HG03039 (cell line): Measurements from ENCODE around the gene COL20A1.

ENCODE experiments used
- ATAC-seq: cut with Tn5 transposase; IDR thresholded peaks from one replicate; pipeline ENCODE4 v1.9.1; 2021; ENCODE audit warnings: mild to moderate bottlenecking, moderate library complexity; ENCODE audit not compliant: unreplicated experiment

Gene COL20A1

DNA sequence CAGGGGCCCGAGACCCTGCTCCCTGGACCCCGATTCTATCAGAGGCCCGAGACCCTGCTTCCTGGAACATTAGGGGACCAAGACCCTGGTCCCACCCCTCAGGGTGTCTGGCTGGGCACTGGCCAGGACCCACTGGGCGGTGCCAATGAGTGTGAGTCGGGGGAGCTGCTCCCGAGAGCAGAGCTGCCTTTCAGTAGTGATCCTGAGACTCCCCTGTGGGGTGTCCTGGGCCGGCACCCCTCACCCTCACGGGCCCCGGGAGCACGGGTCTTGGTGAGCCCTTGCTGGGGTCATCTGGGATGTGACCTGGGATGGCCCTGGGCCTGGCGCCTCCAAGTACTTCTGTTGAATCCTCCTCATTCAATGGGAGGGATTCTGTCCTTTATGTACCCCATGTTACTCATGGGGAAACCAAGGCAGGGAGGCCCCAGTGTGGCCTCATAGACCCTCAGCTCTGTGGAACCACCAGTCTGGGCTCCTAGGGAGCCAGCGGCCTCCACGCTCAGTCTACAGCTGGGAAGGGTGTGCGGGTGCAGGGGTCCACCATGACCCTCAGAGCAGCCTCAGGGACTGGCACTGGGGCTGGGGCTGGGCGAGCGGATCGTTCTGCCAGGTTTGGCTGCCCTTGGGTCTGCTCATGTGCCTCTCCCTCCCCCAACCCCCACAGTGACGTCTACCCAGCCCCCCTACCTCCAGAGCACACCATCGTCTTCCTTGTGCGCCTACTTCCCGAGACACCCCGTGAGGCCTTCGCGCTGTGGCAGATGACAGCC is 25.6 kb downstream of the COL20A1 start:
- no peak for ATAC-seq

DNA sequence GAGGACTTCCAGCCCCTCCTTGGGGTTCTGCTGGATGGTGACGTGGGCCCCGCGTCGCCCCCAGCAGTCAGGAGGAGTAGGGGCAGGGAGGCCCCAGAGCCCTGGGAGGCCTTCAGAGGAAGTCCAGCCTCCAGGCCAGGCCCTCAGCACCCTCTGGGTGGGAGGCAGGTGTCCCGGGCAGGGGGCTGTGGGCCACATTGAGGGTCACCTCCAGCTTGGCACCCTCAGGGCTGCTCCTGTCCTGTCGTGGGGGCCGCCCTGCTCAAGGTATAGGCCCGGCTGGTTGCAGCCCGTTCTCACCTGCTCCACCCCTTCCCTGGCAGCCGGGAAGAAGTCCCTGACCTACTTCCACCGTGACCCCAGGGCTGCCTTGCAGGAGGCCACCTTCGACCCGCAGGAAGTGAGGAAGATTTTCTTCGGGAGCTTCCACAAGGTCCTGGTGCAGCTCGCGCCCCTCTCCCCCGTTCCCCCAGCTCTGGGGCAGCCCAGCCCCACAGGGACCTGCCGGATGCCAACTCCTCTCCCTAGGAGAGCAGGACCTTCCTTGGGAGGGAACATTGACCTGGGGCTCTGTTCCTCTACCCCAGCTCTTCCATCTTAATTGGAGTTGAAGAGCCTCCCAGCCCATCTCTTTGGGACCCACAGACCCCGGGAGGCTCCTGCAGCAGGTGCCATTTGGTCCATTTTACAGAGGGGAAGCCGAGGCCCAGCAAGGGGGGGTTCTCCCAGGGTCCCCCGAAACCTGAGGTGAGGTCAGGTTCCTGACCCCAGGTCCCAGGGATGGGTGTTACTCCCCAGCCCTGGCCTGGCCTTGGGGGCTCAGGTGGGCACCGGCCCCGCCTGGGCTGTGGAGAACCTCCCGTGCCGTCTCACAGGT is 26.4 kb downstream of the COL20A1 start:
- no peak for ATAC-seq

DNA sequence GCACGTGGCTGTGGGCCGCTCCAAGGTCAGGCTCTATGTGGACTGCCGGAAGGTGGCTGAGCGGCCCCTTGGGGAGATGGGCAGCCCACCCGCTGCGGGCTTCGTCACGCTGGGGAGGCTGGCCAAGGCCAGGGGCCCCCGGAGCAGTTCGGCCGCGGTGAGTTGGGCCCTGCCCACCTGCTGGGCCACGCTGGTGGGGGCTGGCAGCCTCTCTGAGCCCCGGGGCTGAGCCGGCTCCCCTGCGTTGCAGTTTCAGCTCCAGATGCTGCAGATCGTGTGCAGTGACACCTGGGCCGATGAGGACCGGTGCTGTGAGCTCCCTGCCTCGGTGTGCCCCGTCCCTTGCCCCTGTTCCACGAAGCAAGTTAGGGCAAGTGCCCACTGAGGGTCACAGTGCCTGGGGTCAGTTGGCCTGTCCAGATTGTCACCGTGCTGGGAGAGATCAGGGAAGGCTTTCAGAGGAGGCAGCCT is 27.1 kb downstream of the COL20A1 start:
- no peak for ATAC-seq

DNA sequence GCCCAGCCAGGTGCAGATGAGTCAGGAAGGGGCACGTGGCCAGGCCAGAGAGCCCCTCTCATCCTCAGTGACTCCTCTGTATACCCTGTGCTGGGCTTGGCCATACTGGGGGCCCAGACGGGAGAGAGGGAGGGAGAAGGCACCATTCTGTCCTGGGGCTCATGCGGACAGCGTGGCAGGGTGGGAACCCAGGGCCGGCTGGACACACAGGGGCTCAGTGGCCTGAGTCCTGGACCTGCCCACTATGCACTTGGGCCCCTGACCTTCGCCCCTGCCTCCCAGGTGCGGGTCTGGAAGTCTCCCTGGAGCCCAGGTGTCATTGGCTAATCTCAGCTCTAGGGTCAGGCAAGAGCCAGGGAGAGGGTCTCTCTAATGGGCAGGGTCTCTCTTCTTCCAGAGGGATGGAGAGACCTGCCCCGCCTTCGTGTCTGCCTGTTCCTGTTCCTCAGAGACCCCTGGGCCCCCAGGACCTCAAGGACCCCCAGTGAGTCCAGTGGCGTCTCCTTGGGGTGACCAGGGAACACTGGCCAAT is 27.7 kb downstream of the COL20A1 start:
- no peak for ATAC-seq

DNA sequence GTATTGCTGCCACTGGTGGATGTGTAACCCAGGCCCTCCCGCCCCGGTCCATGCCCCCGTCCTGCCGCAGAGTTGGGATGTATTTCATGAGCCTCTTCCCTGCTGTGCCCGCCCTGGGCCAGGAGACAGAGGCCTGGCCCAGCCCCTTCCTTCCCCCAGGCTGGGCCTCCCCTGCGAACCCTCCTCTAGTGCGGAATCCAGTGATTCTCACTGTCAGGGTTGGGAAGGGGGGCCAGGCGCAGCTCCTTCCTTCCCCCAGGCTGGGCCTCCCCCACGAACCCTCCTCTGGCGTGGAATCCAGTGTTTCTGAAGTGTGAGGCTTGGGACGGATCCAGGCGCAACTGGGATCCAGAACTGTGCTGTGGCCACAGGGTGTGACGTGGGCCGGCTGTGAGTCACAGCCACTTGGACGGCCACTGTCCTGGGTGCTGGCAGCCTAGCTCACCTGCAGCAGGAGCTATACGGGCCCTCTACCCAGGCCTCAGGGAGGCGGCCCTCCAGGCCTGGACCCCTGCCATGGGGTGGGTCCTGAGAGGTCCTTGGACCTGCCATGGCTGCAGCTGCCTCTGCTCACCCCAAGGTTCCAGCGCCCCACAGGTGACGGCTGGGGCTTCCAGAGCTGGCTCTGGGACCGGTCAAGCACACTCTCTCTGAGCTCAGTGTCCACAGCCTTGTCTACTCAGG is 28.3 kb downstream of the COL20A1 start:
- no peak for ATAC-seq

DNA sequence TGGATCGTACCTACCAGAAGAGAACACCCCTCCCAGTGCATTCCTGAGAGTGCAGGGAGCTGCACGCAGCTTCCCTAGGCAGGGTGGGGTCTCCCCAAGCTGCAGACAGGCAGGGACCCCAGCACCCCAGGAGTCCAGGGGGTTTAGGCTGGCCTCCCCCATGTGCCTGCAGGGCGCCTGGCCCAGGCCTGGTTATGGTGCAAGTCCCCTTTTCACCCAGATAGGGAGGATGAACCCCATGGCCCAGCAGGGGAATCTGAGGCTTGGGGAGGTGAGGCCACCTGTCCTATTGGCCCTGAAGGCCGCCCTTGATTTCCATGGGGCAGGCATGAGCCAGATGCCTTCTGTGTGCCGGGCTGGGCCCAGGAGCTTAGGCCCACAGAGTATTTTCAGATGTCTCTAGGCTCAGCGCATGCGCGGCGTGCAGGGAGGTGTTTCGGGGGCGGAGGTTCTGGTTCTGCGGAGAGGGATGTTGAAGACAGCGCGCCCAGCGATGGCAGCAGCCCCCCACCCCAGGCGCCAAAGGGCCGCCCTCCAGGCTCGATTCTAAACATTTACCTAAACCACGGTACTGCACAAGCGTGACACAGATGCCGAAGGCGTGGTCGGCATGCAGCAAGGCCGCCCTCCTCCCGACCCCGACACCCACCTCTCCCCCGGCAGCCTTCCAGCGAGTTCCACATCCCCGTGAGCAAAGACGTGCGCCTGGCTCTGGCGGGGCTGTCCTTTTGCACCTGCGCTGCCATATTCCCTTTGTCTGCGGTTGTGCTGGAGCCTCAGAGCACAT is 29.4 kb downstream of the COL20A1 start:
- no peak for ATAC-seq

DNA sequence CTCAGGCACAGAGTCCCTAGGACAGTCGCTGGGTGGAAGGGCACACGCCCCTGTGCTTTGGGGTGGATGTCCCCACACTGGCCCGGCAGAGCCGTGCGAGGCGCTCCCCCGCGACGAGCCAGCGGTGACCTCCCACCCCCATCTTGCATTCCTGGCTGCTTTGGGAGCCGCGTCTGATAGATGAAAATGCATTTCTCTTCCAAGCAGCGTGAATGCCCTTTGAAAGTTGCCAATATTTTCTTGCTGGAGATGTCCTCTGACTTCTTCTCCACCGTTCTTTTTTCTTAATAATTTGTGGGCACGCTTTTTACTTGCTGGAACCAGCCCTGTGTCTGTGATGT is 29.9 kb downstream of the COL20A1 start:
- no peak for ATAC-seq

DNA sequence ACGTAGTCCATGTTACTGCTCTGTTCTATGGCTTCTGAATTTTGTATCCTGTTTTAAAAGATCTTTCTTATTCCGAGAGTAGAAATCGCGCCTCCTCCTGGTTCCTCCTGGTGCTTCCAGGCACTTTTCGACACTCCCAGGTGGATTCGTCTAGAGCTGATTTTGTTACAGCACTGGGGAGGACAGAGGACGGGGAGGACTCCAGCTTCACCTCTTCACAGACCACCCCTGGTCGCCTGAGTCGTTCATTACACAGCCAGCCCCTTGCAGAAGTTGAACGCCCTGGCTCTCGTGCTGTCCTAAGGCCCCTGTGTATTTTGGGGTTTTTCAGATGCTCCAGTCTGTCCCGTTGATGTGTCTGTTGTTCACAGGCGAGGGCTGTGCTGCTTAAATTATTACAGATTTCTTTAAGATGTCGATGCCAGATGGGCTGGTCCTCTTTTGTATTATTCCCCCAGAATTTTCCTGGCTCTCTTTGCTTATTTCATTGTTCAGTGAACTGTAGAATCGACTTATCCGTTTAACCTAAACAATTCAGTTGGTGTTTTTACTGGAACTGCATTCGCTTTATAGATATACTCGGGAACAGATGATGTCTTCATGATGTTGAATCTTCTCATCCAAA is 30.5 kb downstream of the COL20A1 start:
- no peak for ATAC-seq

DNA sequence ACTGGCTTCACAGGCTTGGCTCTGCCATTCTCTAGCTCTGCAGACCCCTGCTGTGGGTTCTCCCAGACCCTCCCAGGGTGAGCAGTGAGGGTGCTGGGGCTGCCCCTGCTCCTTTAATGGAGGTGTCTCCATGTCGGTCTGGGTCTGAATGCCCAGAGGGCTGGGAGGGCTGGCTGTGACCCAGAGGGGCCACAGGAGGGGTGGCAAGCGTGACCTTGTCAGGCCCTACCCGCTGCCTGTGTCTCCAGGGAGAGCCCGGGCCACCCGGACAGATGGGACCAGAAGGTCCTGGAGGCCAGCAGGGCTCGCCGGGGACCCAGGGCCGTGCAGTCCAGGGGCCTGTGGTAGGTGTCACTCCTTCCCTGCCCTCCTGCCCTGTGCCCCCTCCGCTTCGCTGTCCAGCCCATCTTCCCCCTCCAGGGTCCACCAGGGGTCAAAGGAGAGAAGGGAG is 32.1 kb downstream of the COL20A1 start:
- ATAC-seq = no peak

DNA sequence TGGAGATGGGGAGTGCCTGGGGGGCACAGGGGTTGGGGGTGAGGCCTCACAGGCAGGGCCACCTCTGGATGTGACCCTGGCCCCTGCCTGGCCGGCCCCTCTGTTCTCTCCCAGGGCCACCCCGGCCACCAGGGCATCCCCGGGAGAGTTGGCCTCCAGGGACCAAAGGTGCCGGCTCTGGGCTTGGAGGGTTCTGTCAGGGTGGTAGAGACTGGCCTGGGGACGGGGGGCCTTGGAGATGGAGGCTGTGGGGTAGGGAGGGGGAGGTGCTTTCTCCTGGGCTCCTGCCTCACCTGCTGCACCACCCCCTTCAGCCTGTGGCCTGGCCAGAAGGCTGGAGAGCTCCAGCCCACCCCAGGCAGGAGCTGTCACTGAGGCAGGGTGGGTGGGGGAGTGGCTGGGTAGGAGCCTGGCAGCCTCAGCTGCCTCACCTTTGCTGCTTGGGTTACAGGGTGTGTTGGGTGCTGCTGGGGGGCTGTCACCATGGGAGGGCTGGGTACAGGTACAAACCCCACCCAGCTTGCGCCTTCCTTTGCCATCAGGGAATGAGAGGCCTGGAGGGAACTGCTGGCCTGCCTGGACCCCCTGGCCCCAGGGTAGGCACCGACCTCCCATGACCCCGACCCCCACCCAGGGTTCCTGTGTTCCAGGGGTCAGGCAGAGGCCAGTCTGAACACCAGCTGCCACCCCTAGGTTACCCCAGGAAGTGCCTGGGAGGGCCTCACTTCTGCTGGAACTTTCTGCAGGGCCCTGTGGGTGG is 32.7 kb downstream of the COL20A1 start:
- no peak for ATAC-seq

DNA sequence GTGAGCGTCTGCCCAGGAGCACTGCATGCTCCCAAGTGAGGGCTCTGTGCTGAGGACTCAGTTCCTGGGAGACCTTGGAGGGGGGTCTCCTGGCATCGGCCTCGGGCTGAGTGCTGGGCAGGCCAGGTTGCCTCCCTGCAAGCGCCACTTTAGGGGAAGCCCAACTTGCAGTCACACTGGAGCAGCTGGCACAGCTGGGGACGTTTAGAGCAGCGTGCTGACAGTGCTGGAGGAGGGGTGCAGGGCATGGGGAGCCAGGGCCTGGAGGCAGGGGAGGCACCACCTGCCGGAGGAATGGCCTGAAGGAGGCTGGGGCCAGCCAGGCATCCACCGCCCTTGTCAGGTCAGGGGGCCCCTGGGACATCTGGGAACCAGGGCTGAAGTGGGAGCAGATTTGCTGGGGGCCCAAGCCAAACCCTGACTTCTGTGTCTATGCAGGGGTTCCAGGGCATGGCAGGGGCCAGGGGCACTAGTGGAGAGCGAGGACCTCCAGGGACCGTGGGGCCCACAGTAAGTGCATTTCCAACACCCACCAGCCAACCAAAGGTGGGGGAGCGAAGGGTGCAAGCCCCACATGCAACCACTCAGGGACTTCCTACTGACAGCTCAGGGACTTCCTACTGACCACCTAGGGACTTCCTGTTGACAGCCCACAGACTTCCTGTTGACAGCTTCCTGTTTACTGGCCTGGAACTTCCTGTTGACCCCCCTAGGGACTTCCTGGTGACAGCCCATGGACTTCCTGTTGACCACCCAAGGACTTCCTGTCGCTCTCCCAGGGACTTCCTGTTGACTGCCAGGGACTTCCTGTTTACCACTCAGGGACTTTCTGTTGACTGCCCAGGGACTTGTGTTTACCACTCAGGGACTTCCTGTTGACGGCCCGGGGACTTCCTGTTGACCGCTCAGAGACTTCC is 33.6 kb downstream of the COL20A1 start:
- no peak for ATAC-seq

DNA sequence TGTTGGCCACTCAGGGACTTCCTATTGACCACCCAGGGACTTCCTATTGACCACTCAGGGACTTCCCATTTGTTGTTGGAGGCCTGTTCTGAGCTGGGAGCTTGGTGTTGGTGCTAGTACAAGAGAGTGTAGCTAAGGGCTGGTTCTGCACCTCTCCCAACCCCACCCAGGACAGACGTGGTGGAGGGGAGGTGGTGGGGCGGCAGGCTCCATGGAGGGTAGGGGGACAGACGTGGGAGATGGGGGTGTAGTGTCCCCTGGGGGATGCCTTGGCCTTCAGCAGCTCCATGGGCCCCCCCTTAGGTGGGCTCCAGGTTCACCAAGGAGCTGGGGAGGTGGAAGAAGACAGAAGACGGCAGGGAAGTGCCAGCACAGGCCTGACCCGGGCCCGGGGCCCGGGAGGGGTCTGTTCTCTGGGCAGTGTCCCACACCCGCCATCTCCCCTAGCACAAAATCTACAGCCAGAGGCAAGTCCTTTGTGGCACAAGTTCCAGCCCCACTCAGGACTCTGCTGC is 34.3 kb downstream of the COL20A1 start:
- ATAC-seq = no peak

DNA sequence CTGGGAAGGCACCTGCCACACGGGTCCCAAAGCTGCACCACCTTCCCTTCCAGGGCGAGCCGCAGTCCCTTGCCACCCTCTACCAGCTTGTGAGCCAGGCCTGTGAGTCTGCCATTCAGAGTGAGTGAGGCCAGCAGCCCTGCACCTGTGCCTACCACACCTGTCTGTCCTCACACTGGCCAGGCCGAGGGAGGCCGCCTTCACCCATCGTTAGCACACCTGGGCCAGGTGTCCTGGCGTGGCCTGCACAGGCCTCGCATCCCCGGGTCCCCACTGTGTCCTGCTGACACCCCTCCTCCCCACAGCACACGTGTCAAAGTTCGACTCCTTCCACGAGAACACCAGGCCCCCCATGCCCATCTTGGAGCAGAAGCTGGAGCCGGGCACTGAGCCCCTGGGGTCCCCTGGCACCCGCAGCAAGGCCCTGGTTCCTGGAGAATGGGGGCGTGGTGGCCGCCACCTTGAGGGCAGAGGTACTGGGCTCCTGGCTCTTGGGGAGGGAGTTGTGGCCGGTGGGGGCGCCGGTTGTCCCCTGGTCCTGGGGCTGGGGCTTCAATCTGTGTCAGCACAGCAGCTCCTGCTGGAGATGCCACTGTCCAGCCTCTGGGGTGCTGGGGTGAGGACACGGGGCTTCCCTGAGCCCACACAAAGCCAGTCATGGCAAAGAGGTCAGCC is 35.2 kb downstream of the COL20A1 start:
- ATAC-seq = no peak

DNA sequence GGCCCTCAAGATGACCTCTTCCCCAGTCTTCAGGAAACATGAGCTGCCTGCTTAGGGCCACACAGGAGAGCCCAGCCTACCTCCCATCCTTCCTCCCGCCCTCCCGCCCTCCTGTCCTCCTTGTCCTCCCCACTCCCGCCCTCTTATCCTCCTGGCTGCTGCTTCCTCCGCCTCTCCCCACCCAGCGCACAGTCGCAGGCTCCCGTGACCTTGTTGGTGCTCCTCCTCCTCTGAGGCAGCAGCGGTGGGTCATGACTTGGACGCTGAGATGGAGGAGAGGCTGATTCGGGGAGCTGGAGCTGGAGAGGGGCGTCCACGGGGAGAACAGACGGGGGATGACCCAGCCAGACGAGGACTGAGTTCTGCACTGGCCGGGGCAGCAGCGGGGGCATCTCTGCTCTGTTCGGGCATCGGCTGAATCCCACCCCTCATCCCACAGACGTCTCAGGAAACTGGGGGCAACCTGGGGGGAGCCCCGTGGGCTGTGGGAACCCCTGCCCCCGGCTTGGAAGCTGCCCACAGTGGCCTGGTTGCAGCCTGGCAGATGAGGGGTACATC is 35.8 kb downstream of the COL20A1 start:
- no peak for ATAC-seq

DNA sequence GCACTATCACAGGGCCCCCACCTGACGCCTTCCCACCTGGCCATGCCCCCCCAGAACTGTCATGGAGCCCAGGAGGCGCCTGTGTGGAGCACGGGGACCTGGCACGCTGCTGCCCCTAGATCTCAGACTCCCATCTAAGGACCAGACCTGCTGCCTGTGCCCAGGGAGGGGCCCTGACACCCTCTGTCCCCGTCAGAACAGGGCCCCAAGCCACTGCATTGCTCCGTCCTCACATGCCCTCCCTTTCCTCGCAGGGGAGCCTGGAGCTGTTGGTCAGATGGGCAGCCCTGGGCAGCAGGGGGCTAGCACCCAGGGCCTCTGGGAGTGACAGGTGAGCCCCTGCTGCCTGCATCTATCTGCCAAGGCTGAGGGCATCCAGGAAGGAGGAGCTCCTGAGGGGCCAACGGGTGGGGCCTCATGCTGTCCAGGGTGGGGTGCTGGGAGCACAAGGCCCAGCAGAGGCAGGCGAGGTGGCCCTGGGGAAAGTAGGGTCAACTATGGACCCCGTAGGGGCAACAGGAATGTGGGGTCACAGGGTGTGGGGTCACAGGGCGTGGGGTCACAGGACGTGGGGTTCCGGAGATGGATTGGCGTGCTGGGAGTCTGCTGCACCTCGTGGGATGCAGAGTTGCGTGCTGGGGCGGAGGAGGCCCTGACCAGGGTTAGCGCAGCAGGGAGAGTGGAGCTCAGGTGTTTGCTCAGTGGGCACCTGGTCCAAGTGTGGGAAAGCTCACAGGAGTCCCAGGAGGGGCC is 36.5 kb downstream of the COL20A1 start:
- ATAC-seq = no peak

DNA sequence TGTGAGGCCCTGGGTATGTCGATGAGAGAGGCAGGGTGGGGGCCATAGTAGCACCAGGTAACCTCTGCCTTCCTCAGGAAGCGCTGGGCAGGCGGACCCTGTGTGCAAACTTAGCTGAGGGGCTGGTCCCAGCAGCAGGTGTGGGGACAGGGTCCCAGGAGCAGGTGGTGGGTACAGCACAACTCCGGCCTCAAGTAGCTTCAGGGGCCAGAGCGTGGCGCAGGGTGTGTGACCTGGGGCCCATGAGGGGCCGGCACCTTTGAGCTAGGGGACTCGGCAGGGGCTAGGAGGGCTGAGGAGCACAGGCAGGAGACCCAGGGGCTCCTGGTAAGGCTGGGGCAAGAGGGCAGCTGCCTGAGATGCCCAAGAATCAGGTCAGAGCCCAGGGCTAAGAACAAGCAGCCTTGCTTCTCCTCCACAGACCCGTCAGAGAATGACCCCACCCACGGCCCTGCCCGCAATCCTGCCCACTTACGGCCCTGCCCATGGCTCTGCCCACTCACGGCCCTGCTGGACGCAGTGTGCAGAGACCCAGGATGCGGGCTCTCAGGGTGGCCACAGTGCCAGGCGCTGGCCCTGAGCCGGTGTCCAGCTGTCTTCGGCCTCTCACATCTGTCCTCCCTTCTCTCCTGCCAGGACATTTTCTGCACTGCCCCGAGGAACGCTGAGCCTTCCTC is 37.2 kb downstream of the COL20A1 start:
- no peak for ATAC-seq
